Heart left ventricle (tissue), 13 donors: ENCODE results near the gene MACC1.

Source experiments
- POLR2A ChIP-seq, 2 donors: fragments of 450-650 bp; IDR thresholded peaks; one replicate each; pipeline ENCODE4 v1.6.1; 2017; ENCODE audit warnings: antibody characterized with exemption in 2 of 2, mild to moderate bottlenecking in 2 of 2, moderate library complexity in 2 of 2
- TF ChIP-seq, protein P1 (sequence below), 12 donors: fragments of 200-600 bp; sonication (generic) in 4 of 12; IDR thresholded peaks; one replicate each; pipeline versions ENCODE4 v1.5.0 to v1.8.0; 2018 to 2022; ENCODE audit warnings: antibody characterized with exemption in 12 of 12, mild to moderate bottlenecking in 5 of 12
- donor health status: ischemic (EF 13 %, LVEDD 7.1; RV severe dilation, severe dysfunction).
- donor health status: DM: no; HTN: yes; CAD: no.
- donor health status: DM: no; HTN: no; CAD: no.
- donor health status: ischemic (EF 25% LVEDD 6.9; RV normal size, moderate dysfunction).
- donor health status: ischemic (EF 25% LVEDD 5.7; RV mildly dilated, moderate dysfunction).
- donor health status: ischemic (EF 35%, LVEDD 5.7; RV mildly dilated, moderate dysfunction).
- donor health status: nonischemic (EF 11% LVEDD 7.7; RV severe dilation, severe dysfunction).
- donor health status: DM: yes; HTN: yes; CAD: no.
- donor health status: PGD.
- donor health status: ischemic (EF 29% LVEDD 5.4; RV normal size, mild dysfunction).
- donor health status: nonischemic (EF 23%, LVEDD 6.1; RV moderate dilation, normal function).

GRCh38 chr7:20085086-20085485 is 132.1 kb downstream of the MACC1 start:
- TF ChIP-seq, protein P1, sequence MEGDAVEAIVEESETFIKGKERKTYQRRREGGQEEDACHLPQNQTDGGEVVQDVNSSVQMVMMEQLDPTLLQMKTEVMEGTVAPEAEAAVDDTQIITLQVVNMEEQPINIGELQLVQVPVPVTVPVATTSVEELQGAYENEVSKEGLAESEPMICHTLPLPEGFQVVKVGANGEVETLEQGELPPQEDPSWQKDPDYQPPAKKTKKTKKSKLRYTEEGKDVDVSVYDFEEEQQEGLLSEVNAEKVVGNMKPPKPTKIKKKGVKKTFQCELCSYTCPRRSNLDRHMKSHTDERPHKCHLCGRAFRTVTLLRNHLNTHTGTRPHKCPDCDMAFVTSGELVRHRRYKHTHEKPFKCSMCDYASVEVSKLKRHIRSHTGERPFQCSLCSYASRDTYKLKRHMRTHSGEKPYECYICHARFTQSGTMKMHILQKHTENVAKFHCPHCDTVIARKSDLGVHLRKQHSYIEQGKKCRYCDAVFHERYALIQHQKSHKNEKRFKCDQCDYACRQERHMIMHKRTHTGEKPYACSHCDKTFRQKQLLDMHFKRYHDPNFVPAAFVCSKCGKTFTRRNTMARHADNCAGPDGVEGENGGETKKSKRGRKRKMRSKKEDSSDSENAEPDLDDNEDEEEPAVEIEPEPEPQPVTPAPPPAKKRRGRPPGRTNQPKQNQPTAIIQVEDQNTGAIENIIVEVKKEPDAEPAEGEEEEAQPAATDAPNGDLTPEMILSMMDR (IDR thresholded peaks at IDR 0.05), result no peak
- no peak for TF ChIP-seq POLR2A (IDR thresholded peaks at IDR 0.05)
